Peyer's patch (tissue), 4 donors: ENCODE measurements around the gene CLASRP. TPM values are rescaled to one million over a fixed set of nuclear protein-coding genes. Genes with fewer than 3 reads are reported as not detected.
A peak's percentile ranks its signal among the peaks of the same experiment; 100 is the strongest.

Experiments used
- DNase-seq, 3 donors: peaks; one replicate each; pipeline ENCODE4 v3.0.0-alpha.2; 2017 to 2019
- H3K27ac ChIP-seq, 4 donors: fragments of 200-600 bp; sonication (generic); one replicate each; pipeline ENCODE4 v1.5.1; 2016 to 2019
- H3K27me3 ChIP-seq, 2 donors: fragments of 200-600 bp; sonication (generic); one replicate each; pipeline ENCODE4 v1.5.1; 2019
- H3K36me3 ChIP-seq, 3 donors: fragments of 200-600 bp; sonication (generic); one replicate each; pipeline ENCODE4 v1.5.1; 2016 to 2019
- H3K4me1 ChIP-seq, 4 donors: fragments of 200-600 bp; sonication (generic); one replicate each; pipeline ENCODE4 v1.5.1; 2016 to 2019
- H3K4me3 ChIP-seq, 4 donors: fragments of 200-600 bp; sonication (generic); 1 replicate in 3 of 4; 2 replicates in 1 of 4; pipeline ENCODE4 v1.5.1; 2016 to 2019; ENCODE audit warnings: mild to moderate bottlenecking in 1 of 4
- H3K9me3 ChIP-seq, 4 donors: fragments of 200-600 bp; sonication (generic); one replicate each; pipeline ENCODE4 v1.5.1; 2016 to 2019; ENCODE audit warnings: mild to moderate bottlenecking in 1 of 4
- POLR2A ChIP-seq, 2 donors: fragments of 450-650 bp; IDR thresholded peaks; one replicate each; pipeline ENCODE4 v1.5.1; 2017; ENCODE audit warnings: antibody characterized with exemption in 2 of 2, mild to moderate bottlenecking in 2 of 2, moderate library complexity in 2 of 2
- total RNA-seq, 4 donors: library from RNA; depleted of rRNA; stranded (reverse); fragments of >200 nt; gene quantifications; one replicate each; pipeline ENCODE4 v1.1.0, GENCODE V29; 2016
- TF ChIP-seq, protein P1 (sequence below), 6 experiments: fragments of 450-650 bp in 4 of 6; fragments of 200-600 bp in 2 of 6; sonication (generic) in 1 of 6; IDR thresholded peaks; one replicate each; pipeline ENCODE4 v1.5.1; 2017 to 2019; ENCODE audit warnings: antibody characterized with exemption in 6 of 6, mild to moderate bottlenecking in 3 of 6, moderate library complexity in 1 of 6

CLASRP gene
- total RNA-seq, 4 donors from 2014 or later: 94.2 to 310 (median 147) TPM

DNA sequence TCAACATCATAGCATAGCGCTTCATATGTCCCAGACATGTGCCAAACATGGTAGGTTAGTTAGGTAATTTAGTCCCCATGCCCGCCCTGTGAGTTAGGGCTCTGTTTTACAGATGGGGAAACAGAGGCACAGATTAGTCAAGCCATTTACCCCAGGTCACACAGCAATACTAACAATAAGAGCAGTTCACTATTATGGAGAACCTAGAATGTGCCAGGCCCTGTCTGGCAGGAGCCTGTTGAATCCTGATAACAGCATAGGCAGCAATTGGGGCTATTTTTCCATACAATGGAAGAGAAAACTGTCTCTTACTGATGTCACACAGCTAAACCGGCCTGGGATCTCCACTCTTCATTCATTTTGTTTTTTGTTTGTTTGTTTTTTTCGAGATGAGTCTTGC is 47.6 kb downstream of the CLASRP start:
- DNase-seq: no peak
- Histone ChIP-seq H3K4me1 (peaks cover 0 to 28% (median 0%) of the 10 kb centered on the region in 4 donors), H3K27ac (no peak overlapping the region), H3K27me3 (no peaks in the 10 kb centered on the region), H3K4me3 (no peak overlapping the region), H3K36me3 (peaks cover 0 to 30% (median 0%) of the 10 kb centered on the region in 3 donors), H3K9me3 (no peaks in the 10 kb centered on the region)
- TF ChIP-seq POLR2A (IDR thresholded peaks at IDR 0.05): no peak
- TF ChIP-seq, protein P1, sequence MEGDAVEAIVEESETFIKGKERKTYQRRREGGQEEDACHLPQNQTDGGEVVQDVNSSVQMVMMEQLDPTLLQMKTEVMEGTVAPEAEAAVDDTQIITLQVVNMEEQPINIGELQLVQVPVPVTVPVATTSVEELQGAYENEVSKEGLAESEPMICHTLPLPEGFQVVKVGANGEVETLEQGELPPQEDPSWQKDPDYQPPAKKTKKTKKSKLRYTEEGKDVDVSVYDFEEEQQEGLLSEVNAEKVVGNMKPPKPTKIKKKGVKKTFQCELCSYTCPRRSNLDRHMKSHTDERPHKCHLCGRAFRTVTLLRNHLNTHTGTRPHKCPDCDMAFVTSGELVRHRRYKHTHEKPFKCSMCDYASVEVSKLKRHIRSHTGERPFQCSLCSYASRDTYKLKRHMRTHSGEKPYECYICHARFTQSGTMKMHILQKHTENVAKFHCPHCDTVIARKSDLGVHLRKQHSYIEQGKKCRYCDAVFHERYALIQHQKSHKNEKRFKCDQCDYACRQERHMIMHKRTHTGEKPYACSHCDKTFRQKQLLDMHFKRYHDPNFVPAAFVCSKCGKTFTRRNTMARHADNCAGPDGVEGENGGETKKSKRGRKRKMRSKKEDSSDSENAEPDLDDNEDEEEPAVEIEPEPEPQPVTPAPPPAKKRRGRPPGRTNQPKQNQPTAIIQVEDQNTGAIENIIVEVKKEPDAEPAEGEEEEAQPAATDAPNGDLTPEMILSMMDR (IDR thresholded peaks at IDR 0.05): no peak

DNA sequence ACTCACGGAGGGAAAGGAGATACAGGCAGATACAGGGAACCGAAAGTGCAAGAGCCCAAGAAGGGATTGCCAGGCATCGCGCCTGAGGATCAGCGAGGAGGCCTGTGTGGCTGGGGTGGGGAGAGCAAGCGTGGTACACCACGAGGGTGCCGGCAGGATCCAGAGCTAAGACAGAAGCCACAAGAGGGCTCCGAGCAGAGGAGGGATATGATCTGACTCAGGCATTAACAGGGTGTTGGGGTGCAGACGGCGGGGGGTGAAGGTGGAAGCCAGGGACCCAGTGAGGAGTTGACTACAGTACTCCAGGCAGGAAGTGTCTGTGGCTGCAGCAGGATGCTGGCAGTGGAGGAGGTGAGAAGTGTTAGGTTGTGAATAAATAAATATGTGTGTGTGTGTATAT is 48.7 kb downstream of the CLASRP start:
- Histone ChIP-seq H3K4me3 (no peak overlapping the region), H3K27ac (peak overlapping the region in 2 of 4 donors; percentile 12 to 27), H3K27me3 (no peaks in the 10 kb centered on the region), H3K36me3 (peaks cover 0 to 20% (median 0%) of the 10 kb centered on the region in 3 donors), H3K4me1 (peaks cover 0 to 28% (median 0%) of the 10 kb centered on the region in 4 donors), H3K9me3 (no peaks in the 10 kb centered on the region)
- peak in 2 of 3 donors; percentile 48 to 69 for DNase-seq
- TF ChIP-seq, protein P1 (IDR thresholded peaks at IDR 0.05): no peak
- no peak for TF ChIP-seq POLR2A (IDR thresholded peaks at IDR 0.05)

DNA sequence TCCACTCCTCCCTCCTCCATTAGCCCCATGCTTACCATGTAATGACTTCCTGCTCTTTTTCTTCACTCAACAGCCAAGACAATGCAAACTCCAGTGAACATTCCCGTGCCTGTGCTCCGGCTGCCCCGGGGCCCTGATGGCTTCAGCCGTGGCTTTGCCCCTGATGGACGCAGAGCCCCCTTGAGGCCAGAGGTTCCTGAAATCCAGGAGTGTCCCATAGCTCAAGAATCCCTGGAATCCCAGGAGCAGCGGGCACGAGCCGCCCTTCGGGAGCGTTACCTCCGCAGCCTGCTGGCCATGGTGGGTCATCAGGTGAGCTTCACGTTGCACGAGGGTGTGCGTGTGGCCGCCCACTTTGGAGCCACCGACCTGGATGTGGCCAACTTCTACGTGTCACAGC is 51.2 kb downstream of the CLASRP start:
- Histone ChIP-seq H3K27me3 (no peaks in the 10 kb centered on the region), H3K9me3 (no peaks in the 10 kb centered on the region), H3K27ac (peak overlapping the region in 3 of 4 donors; percentile 32 to 91 (median 62)), H3K36me3 (peaks cover 0 to 11% (median 0%) of the 10 kb centered on the region in 3 donors), H3K4me1 (peaks cover 0 to 42% (median 14%) of the 10 kb centered on the region in 4 donors), H3K4me3 (no peak overlapping the region)
- TF ChIP-seq, protein P1 (IDR thresholded peaks at IDR 0.05): no peak
- no peak for TF ChIP-seq POLR2A (IDR thresholded peaks at IDR 0.05)
- peak in 1 of 3 donors; percentile 47 for DNase-seq

DNA sequence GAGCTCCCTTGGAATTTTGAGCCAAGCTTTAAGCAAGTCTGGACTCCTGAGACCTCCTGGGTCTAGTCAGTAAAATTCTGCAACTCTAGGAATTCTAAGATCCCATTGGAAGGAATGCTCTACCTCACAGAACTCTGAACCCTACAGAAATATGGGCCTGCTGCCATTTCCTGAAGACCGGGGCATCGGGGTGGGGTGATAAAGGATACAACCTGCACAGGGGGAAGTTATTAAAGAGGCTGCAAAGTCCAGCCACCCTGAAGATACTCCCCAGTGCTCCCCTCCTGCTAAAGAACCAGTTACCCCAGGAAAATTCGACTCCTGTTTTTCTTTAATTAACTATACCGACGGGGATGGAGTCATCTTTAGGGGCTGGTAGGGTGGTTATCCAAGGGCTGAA is 51.8 kb downstream of the CLASRP start:
- no peaks in the 10 kb centered on the region for H3K27me3 ChIP-seq
- no peaks in the 10 kb centered on the region for H3K9me3 ChIP-seq
- H3K27ac ChIP-seq: peak overlapping the region in 3 of 4 donors; percentile 32 to 91 (median 78)
- TF ChIP-seq POLR2A (IDR thresholded peaks at IDR 0.05): no peak
- peak in 2 of 3 donors; percentile 56 to 59 for DNase-seq
- H3K36me3 ChIP-seq: peaks cover 0 to 6% (median 0%) of the 10 kb centered on the region in 3 donors
- peaks cover 0 to 48% (median 14%) of the 10 kb centered on the region in 4 donors for H3K4me1 ChIP-seq
- peak overlapping the region in 3 of 4 donors; percentile 94 to 100 (median 99) for H3K4me3 ChIP-seq

DNA sequence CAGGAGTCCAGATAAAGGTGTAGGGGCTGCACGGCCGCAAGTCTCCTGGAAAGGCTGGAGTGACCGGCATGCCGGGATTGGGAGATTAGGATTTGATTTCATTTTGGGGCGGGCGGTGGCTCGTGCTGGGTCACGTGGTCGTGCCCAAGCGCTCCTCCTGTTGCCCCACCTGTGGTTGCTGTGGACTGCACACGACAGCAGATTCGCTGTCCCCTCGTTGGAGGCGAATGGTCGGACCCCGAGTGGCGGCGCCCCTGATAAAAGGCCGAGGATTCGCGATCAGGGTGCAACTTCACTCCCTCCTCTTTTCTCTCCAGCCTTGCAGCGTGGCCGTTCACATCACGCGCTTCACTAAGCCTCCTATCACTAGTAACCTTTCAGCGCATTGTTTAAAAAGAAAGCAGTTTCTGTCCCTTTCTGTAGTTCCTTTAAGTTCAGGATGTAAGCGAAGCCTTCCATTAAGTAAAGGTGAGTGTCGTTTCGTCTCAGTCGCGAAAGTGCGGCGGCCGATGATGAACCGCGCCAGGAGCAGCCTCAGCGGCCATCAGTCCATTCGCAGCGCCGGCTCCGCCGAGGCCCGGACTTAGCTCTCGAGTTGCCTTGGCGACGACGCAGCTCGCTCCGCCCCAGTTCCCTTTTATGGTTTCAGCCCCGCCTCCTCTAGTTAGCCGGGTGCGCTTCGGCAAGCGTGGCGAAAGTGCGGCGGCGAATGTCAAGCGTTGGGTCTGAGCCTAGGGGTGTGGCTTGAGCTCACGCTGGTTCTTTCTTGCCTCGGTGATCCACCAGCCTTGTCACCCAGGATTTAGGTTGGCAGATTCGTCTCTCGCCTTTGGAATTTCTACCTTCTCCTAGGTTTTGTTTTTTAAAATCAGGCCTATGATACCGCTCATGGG is 52.4 kb downstream of the CLASRP start:
- DNase-seq: peak; percentile 96 to 99 (median 99)
- Histone ChIP-seq H3K36me3 (peaks cover 0 to 6% (median 0%) of the 10 kb centered on the region in 3 donors), H3K4me1 (peaks cover 0 to 55% (median 14%) of the 10 kb centered on the region in 4 donors), H3K9me3 (no peaks in the 10 kb centered on the region), H3K27me3 (no peaks in the 10 kb centered on the region), H3K27ac (peak overlapping the region; percentile 78 to 91 (median 84)), H3K4me3 (peak overlapping the region; percentile 94 to 100 (median 98))
- TF ChIP-seq, protein P1 (IDR thresholded peaks at IDR 0.05): no peak
- TF ChIP-seq POLR2A (IDR thresholded peaks at IDR 0.05): peak; percentile 52 to 65
